GM23338 (cell line): Measurements from ENCODE around the gene SUN2. TPM values are rescaled to one million over a fixed set of nuclear protein-coding genes. Genes with fewer than 3 reads are reported as not detected.

Source experiments
- ATAC-seq: fragments of 200-7000 bp; cut with Tn5 transposase; 3 replicates; pipeline ENCODE4 v1.9.1; 2020
- DNase-seq: peaks from one replicate; pipeline ENCODE4 v3.0.0-alpha.2; 2015; ENCODE audit warnings: low spot score
- H2AFZ ChIP-seq: fragments of 200-600 bp; sonication (generic); 2 replicates; pipeline ENCODE4 v1.8.0; 2016; ENCODE audit warnings: antibody characterized with exemption, mild to moderate bottlenecking, moderate library complexity
- H3F3A ChIP-seq: fragments of 200-600 bp; sonication (generic); replicated peaks from 2 replicates; pipeline ENCODE4 v1.8.0; 2017; ENCODE audit warnings: antibody characterized with exemption, mixed run types, low read depth
- H3K27ac ChIP-seq: fragments of 200-600 bp; sonication (generic); 2 replicates; pipeline ENCODE4 v1.6.1; 2016; ENCODE audit warnings: low read depth
- H3K27me3 ChIP-seq: fragments of 200-600 bp; sonication (generic); 2 replicates; pipeline ENCODE4 v1.8.0; 2016; ENCODE audit warnings: mild to moderate bottlenecking, mixed run types, moderate library complexity; ENCODE audit not compliant: insufficient read depth
- H3K36me3 ChIP-seq: fragments of 200-600 bp; sonication (generic); 2 replicates; pipeline ENCODE4 v1.8.0; 2016; ENCODE audit warnings: mild to moderate bottlenecking; ENCODE audit not compliant: insufficient read depth
- H3K4me1 ChIP-seq: fragments of 200-600 bp; sonication (generic); 2 replicates; pipeline ENCODE4 v1.8.0; 2016; ENCODE audit warnings: mild to moderate bottlenecking, moderate library complexity; ENCODE audit not compliant: insufficient read depth
- H3K4me2 ChIP-seq: fragments of 200-600 bp; sonication (generic); 2 replicates; pipeline ENCODE4 v1.7.1; 2017; ENCODE audit warnings: mixed run types
- H3K4me3 ChIP-seq: fragments of 200-600 bp; sonication (generic); 2 replicates; pipeline ENCODE4 v1.6.1; 2016; ENCODE audit warnings: mixed run types
- H3K79me2 ChIP-seq: fragments of 200-600 bp; sonication (generic); replicated peaks from 2 replicates; pipeline ENCODE4 v1.8.0; 2017; ENCODE audit warnings: mild to moderate bottlenecking; ENCODE audit not compliant: insufficient read depth
- H3K9me2 ChIP-seq: fragments of 200-600 bp; sonication (generic); 2 replicates; pipeline ENCODE4 v1.8.0; 2017; ENCODE audit not compliant: insufficient read depth
- H4K20me1 ChIP-seq: fragments of 200-600 bp; sonication (generic); replicated peaks from 2 replicates; pipeline ENCODE4 v1.8.0; 2017; ENCODE audit warnings: mild to moderate bottlenecking; ENCODE audit not compliant: insufficient read depth
- H3K27ac Mint-ChIP-seq: 2 replicates; pipeline ENCODE4 v1.8.0; 2020; ENCODE audit warnings: inconsistent platforms, mild to moderate bottlenecking, moderate library complexity, mixed read lengths
- H3K27me3 Mint-ChIP-seq: 3 replicates; pipeline ENCODE4 v1.8.0; 2022; ENCODE audit warnings: low read depth, mild to moderate bottlenecking, moderate library complexity, mixed read lengths, inconsistent platforms; ENCODE audit not compliant: insufficient read depth, poor library complexity
- H3K36me3 Mint-ChIP-seq: 3 replicates; pipeline ENCODE4 v1.8.0; 2021; ENCODE audit warnings: low read depth, mild to moderate bottlenecking, inconsistent platforms, moderate library complexity, mixed read lengths
- H3K4me1 Mint-ChIP-seq: 3 replicates; pipeline ENCODE4 v1.8.0; 2020; ENCODE audit warnings: mild to moderate bottlenecking, inconsistent platforms, mixed read lengths
- H3K4me3 Mint-ChIP-seq: 3 replicates; pipeline ENCODE4 v1.8.0; 2021; ENCODE audit warnings: moderate library complexity, mild to moderate bottlenecking, inconsistent platforms, mixed read lengths
- H3K9me3 Mint-ChIP-seq: 3 replicates; pipeline ENCODE4 v1.8.0; 2020; ENCODE audit warnings: moderate library complexity, mild to moderate bottlenecking, inconsistent platforms, mixed read lengths
- CREB1 ChIP-seq: fragments of 250-450 bp; sonication (Bioruptor Pico); IDR thresholded peaks from 2 replicates; pipeline ENCODE4 v1.5.0; 2020; ENCODE audit warnings: low read depth, mild to moderate bottlenecking, moderate library complexity
- EZH2phosphoT487 ChIP-seq: fragments of 200-600 bp; sonication (generic); IDR thresholded peaks from one replicate; pipeline ENCODE4 v1.8.1; 2018; ENCODE audit warnings: antibody characterized with exemption; ENCODE audit not compliant: unreplicated experiment
- NANOG ChIP-seq: IDR thresholded peaks from 2 replicates; pipeline ENCODE4 v1.6.1; 2016; ENCODE audit warnings: antibody characterized with exemption, borderline replicate concordance
- POLR2AphosphoS5 ChIP-seq: IDR thresholded peaks from 2 replicates; pipeline ENCODE4 v1.6.1; 2016; ENCODE audit warnings: antibody characterized with exemption, low read depth
- STAT1 ChIP-seq: IDR thresholded peaks from one replicate; pipeline ENCODE4 v1.6.1; 2016; ENCODE audit warnings: antibody characterized with exemption; ENCODE audit not compliant: unreplicated experiment
- polyA plus RNA-seq: library from polyadenylated mRNA; unstranded; fragments of >200 nt; fragmentation: Nextera tagmentation; extraction: Ambion mirVana; gene quantifications from 2 replicates; pipeline ENCODE4 v1.2.1, GENCODE V29; 2016
- total RNA-seq: library from RNA; depleted of rRNA; stranded (reverse); fragments of >200 nt; shearing (Covaris generic); gene quantifications from 2 replicates; pipeline ENCODE4 v1.2.3, GENCODE V29; 2014
- TF ChIP-seq, protein P1 (sequence below): fragments of 250-450 bp; sonication (Bioruptor Pico); IDR thresholded peaks from 2 replicates; pipeline ENCODE4 v1.5.0; 2020; ENCODE audit warnings: mild to moderate bottlenecking, moderate library complexity
- TF ChIP-seq, protein P2 (sequence below), 2 experiments: fragments of 200-600 bp in 1 of 2; sonication (generic) in 1 of 2; conservative IDR thresholded peaks; 2 replicates each; pipeline versions ENCODE4 v1.5.1 to v1.6.1; 2016 to 2017; ENCODE audit warnings: antibody characterized with exemption in 2 of 2, low read depth in 2 of 2, mild to moderate bottlenecking in 2 of 2, moderate library complexity in 1 of 2

SUN2 gene
- total and polyA plus RNA-seq, 2 experiments from 2014 or later, result 7.2 to 17.6 TPM

DNA sequence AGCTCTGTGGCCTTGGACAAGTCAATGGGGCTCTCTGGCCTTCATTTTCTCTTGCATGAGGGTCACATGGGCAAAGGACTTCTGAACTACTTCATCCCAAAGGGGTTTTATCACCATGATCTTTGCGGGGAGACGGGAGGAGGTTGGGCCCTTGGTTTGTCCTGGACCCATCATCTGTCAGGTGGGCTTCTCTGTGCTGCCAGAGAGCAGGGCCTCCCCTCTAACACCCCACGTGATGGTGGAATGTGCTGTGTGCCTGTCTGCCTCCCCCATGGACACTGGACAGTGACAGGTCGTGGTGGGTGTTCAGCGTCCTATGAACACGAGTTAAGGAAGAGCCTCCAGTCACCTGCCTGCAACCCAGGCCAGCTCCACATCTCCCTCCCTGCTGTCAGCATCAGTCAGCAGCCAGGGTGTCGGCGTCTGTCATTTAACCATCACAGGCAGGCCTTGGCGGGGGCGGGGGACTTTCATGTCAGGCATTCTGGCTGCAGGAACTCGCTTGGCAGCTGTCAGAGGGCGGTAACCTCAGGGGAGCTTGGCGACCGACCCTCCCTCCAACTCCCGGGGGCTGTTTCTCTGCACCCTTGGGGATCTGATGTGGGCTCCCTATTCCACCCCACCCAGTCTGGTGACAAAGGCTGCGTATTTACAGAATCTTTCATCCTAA, 2.6 kb upstream of the SUN2 start (continued):
- TF ChIP-seq, protein P1, sequence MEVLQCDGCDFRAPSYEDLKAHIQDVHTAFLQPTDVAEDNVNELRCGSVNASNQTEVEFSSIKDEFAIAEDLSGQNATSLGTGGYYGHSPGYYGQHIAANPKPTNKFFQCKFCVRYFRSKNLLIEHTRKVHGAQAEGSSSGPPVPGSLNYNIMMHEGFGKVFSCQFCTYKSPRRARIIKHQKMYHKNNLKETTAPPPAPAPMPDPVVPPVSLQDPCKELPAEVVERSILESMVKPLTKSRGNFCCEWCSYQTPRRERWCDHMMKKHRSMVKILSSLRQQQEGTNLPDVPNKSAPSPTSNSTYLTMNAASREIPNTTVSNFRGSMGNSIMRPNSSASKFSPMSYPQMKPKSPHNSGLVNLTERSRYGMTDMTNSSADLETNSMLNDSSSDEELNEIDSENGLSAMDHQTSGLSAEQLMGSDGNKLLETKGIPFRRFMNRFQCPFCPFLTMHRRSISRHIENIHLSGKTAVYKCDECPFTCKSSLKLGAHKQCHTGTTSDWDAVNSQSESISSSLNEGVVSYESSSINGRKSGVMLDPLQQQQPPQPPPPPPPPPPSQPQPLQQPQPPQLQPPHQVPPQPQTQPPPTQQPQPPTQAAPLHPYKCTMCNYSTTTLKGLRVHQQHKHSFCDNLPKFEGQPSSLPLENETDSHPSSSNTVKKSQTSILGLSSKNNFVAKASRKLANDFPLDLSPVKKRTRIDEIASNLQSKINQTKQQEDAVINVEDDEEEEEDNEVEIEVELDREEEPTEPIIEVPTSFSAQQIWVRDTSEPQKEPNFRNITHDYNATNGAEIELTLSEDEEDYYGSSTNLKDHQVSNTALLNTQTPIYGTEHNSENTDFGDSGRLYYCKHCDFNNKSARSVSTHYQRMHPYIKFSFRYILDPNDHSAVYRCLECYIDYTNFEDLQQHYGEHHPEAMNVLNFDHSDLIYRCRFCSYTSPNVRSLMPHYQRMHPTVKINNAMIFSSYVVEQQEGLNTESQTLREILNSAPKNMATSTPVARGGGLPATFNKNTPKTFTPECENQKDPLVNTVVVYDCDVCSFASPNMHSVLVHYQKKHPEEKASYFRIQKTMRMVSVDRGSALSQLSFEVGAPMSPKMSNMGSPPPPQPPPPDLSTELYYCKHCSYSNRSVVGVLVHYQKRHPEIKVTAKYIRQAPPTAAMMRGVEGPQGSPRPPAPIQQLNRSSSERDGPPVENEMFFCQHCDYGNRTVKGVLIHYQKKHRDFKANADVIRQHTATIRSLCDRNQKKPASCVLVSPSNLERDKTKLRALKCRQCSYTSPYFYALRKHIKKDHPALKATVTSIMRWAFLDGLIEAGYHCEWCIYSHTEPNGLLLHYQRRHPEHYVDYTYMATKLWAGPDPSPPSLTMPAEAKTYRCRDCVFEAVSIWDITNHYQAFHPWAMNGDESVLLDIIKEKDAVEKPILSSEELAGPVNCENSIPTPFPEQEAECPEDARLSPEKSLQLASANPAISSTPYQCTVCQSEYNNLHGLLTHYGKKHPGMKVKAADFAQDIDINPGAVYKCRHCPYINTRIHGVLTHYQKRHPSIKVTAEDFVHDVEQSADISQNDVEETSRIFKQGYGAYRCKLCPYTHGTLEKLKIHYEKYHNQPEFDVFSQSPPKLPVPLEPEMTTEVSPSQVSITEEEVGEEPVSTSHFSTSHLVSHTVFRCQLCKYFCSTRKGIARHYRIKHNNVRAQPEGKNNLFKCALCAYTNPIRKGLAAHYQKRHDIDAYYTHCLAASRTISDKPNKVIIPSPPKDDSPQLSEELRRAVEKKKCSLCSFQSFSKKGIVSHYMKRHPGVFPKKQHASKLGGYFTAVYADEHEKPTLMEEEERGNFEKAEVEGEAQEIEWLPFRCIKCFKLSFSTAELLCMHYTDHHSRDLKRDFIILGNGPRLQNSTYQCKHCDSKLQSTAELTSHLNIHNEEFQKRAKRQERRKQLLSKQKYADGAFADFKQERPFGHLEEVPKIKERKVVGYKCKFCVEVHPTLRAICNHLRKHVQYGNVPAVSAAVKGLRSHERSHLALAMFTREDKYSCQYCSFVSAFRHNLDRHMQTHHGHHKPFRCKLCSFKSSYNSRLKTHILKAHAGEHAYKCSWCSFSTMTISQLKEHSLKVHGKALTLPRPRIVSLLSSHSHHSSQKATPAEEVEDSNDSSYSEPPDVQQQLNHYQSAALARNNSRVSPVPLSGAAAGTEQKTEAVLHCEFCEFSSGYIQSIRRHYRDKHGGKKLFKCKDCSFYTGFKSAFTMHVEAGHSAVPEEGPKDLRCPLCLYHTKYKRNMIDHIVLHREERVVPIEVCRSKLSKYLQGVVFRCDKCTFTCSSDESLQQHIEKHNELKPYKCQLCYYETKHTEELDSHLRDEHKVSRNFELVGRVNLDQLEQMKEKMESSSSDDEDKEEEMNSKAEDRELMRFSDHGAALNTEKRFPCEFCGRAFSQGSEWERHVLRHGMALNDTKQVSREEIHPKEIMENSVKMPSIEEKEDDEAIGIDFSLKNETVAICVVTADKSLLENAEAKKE (CRISPR knock-in tag), result no peak
- TF ChIP-seq NANOG (no peak), POLR2AphosphoS5 (no peak), CREB1 (CRISPR knock-in tag) (no peak)
- TF ChIP-seq, protein P2, sequence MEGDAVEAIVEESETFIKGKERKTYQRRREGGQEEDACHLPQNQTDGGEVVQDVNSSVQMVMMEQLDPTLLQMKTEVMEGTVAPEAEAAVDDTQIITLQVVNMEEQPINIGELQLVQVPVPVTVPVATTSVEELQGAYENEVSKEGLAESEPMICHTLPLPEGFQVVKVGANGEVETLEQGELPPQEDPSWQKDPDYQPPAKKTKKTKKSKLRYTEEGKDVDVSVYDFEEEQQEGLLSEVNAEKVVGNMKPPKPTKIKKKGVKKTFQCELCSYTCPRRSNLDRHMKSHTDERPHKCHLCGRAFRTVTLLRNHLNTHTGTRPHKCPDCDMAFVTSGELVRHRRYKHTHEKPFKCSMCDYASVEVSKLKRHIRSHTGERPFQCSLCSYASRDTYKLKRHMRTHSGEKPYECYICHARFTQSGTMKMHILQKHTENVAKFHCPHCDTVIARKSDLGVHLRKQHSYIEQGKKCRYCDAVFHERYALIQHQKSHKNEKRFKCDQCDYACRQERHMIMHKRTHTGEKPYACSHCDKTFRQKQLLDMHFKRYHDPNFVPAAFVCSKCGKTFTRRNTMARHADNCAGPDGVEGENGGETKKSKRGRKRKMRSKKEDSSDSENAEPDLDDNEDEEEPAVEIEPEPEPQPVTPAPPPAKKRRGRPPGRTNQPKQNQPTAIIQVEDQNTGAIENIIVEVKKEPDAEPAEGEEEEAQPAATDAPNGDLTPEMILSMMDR (conservative IDR thresholded peaks at IDR 0.05; ENCODE audit: low read depth in 2 of 2), result no peak

DNA sequence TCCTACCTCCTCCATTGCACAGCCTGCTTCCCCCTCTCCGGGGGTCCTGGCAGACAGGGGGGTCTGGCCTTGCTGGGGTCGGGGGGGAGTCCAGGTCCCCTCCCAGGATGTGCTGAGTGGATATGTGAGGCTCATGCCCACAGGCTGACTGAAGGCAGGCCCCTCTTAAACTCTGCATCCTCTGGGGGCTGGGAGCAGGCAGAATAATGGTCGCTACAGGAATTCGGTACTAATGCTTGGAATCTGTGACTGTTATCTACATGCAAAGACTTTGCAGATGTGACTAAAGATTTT, 1.6 kb upstream of the SUN2 start:
- peaks cover 18% of the 10 kb centered on the region for H3K4me1 Mint-ChIP-seq
- no peaks in the 10 kb centered on the region; the same call in 2 of the 3 replicates for H3K36me3 Mint-ChIP-seq
- Histone ChIP-seq H4K20me1 (no peaks in the 10 kb centered on the region), H3F3A (peaks cover 3% of the 10 kb centered on the region; the same call in 1 of the 2 replicates), H3K36me3 (no peaks in the 10 kb centered on the region), H3K9me2 (no peaks in the 10 kb centered on the region), H2AFZ (no peak overlapping the region), H3K27me3 (peaks cover 14% of the 10 kb centered on the region; the same call in 1 of the 2 replicates), H3K4me1 (peaks cover 21% of the 10 kb centered on the region; the same call in 1 of the 2 replicates), H3K4me2 (no peak overlapping the region), H3K4me3 (no peak overlapping the region), H3K27ac (no peak overlapping the region), H3K79me2 (no peaks in the 10 kb centered on the region)
- H3K27ac Mint-ChIP-seq, result no peak overlapping the region
- ATAC-seq (no peak), DNase-seq (no peak)
- H3K4me3 Mint-ChIP-seq, result no peak overlapping the region
- no peaks in the 10 kb centered on the region; the same call in 2 of the 3 replicates for H3K9me3 Mint-ChIP-seq
- H3K27me3 Mint-ChIP-seq, result peaks cover 17% of the 10 kb centered on the region
- TF ChIP-seq CREB1 (CRISPR knock-in tag) (no peak), POLR2AphosphoS5 (no peak), EZH2phosphoT487 (no peak), STAT1 (no peak)
- TF ChIP-seq, protein P1 (CRISPR knock-in tag), result no peak
